Keratinocyte (primary cell): ENCODE results near the gene MMRN2.

ENCODE experiments used
- CTCF ChIP-seq, 3 experiments: IDR thresholded peaks in 1 of 3; conservative IDR thresholded peaks in 1 of 3; optimal IDR thresholded peaks in 1 of 3; 2 replicates in 2 of 3; 3 replicates in 1 of 3; pipeline versions ENCODE3 to v1.5.1; 2011; ENCODE audit warnings: low read length in 3 of 3, mild to moderate bottlenecking in 3 of 3, moderate library complexity in 2 of 3, control low read depth in 1 of 3, inconsistent platforms in 1 of 3; ENCODE audit not compliant: insufficient read depth in 2 of 3; ENCODE audit errors: extremely low read depth in 1 of 3
- EZH2 ChIP-seq: IDR thresholded peaks from one replicate; pipeline ENCODE4 v1.6.1; 2012; ENCODE audit warnings: inconsistent platforms, mild to moderate bottlenecking, low read length, moderate library complexity

- TF ChIP-seq EZH2, result no peak
- no peak for TF ChIP-seq CTCF (optimal IDR thresholded peaks at IDR 0.05 in 1 of 3, IDR thresholded peaks at IDR 0.05 in 1 of 3, conservative IDR thresholded peaks at IDR 0.05 in 1 of 3; ENCODE audit: extremely low read depth in 1 of 3, insufficient read depth in 2 of 3, low read length in 3 of 3)
Measured at GRCh38 chr10:86889997-86890396, 67.4 kb downstream of the MMRN2 start.
